Stimulated activated CD4-positive, alpha-beta T cell treated with anti-CD3 and anti-CD28 coated beads, TNF-alpha, amount 100 ng/mL, for 1 hour (primary cell): ENCODE data around the gene UVSSA.

Source experiments
- DNase-seq, 3 donors: peaks; one replicate each; pipeline ENCODE4 v3.0.0-alpha.2; 2020; ENCODE audit warnings: low read depth in 3 of 3, low spot score in 1 of 3

The UVSSA gene, protein sequence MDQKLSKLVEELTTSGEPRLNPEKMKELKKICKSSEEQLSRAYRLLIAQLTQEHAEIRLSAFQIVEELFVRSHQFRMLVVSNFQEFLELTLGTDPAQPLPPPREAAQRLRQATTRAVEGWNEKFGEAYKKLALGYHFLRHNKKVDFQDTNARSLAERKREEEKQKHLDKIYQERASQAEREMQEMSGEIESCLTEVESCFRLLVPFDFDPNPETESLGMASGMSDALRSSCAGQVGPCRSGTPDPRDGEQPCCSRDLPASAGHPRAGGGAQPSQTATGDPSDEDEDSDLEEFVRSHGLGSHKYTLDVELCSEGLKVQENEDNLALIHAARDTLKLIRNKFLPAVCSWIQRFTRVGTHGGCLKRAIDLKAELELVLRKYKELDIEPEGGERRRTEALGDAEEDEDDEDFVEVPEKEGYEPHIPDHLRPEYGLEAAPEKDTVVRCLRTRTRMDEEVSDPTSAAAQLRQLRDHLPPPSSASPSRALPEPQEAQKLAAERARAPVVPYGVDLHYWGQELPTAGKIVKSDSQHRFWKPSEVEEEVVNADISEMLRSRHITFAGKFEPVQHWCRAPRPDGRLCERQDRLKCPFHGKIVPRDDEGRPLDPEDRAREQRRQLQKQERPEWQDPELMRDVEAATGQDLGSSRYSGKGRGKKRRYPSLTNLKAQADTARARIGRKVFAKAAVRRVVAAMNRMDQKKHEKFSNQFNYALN

DNA sequence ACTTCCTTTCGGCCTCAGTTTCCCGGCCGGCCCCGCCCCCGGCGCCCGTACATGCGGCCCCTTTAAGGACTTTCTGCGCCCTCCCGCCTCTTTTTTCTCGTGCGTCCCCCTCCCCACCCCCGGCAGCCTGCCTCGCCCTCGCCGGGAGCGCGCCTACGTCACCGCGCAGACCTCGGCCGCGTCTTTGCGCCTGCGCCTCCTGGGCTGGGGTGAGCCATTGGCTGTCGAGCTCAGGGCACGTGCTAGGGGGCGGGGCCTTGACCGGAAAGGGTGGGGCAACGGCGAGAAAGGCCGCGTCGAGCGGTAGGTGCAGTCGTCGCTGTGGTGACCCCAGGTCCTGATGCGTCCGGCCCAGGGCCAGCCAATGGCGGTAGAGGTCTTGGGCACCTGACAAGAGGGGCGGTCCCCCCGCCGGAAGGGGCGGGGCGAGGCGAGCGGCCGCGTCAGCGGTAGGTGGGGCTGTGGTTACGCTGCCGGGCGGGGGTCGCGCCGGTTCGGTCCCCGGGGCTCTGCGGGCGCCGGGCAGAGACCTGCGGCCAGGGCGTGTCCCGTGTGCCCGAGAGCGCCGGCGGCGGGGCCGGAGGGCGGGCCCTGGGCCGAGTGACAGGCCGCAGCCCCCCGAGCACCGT is at the start of gene UVSSA:
Gene UVSSA, plus strand, starts transcription at position 428 of the 629 bp plus-strand sequence. CDS start 884 bp downstream, outside the sequence.
- peak; percentile 100 for DNase-seq

DNA sequence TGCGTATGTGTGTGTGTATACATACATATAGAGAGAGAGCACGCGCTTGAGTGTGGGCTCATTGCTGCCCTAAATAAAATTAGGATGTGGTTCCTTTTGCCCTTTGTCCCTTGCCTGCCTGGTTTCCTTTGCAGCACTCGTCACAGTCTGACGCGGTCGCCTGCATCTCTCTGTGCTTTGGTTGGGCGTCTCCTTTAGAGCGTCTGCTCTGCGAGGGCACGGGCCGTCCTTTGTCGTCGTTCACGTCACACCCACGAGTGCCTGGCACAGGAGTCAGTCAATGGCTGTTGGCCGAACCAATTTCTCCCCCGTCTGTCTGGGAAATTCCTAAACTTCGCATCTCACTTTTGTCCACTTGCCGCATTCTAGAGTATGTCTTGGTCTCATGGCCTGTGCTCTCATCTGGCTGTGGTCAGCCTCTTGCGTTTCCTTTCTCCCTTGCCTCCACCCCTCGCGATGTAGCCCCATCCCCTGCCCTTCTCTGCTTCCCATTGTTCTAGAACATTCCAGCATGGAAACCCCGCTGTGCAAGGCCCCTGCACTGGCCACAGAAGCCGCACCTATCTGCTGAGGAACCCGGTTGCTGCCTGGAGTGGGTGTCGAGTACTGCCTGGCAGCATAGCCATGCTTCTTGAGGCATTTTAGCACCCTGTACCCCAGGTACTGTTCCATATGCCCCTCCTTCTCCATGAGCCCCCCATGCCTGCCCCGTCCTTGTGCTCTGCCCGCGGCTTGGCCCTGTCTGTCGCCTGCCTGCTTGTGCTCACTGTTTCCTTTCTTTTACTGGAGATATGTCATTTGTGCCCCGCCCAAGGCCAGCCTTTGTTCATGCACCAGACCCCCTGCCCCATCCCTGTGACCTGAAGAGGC is 49.3 kb upstream of the UVSSA start:
- no peak for DNase-seq

DNA sequence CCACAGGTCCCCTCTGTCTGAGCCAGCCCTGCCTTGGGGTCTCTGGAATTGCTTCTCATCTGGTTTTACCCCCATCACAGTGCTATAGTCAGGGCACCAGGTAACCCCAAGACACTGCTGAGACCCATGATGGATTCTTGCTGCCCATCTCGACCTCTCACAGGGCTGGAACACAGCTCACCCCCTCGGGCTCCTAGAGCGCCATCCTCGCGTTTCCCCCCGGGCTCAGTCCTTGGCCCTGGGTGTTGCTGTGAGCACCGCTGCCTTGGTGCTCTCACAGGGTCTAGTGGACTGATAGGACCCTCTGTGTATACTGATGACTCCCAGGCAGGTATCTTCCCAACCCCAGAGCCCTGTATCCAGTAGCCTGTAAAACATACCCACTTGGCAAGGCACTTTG is 48.5 kb upstream of the UVSSA start:
- DNase-seq, result no peak

DNA sequence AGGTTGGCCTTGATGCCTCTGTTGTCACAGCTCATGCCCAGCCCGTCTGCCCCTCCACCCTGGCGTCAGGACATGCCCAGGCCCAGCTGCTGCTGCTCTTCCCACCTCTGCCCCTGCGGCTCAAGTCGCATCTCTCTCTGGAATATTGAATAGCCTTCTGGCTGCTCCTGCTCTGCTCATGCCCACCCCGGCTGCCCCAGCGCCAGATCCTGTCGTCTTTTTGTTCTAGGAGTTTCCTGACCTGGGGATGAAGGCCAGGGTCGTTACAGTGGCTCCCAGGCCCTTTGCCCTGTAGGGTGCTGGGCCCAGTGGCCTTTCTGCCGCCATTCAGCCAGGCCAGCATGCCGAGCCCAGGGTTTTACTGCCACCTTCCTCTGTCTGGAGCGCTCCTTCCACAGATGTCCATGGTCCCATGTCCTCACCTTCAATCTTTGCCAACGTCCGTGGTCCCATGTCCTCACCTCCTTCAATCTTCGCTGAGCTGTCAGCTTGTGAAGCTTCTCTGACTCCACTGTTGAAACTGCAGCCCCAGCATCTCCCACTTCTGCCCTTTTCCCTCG is 47.6 kb upstream of the UVSSA start:
- no peak for DNase-seq

DNA sequence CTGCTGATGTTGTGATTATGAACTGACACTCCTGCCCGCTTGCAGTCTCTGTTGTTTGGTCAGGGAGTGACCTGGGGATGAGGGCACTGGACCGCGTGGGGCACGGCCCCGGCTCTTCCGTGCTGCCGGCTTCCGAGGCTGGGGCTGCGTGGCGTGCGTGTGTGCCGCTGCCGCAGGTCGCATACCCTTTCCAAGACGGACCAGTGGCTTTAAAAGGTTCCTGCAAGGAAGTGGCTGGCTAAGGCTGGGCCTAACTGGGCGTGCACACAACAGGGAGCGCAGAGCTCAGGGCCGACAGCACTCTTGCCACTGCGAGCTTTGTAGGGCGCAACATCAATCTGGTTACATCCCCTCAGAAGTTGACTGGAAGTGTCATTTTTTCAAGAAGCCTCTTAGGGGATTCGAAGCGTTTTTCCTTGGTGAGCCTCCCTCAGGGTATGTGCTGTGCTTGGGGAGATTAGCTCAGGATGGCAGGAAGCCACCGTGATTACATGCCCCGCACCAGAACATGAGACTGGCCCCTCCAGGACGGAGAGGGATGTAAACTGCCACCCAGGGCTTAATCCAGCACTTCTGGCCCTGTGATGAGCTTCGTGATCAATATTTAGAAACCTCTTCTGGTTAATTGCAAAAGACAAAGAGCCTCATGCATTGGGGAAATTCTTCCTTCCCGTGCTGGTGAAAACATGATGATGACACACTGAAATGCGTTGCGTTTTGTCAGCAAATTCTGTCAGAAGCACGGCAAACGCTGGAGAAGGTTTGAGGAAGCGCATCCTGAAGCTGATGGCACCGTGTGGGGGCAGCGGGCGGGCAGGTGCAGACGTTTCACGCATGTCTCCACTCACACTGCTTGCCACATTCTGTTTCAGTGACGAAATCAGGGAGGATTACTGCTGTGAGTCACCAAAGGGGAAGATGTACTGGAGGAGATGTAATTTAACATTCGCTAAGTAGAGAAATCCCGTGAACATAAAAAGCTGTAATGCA is 46.2 kb upstream of the UVSSA start:
- DNase-seq, result no peak

DNA sequence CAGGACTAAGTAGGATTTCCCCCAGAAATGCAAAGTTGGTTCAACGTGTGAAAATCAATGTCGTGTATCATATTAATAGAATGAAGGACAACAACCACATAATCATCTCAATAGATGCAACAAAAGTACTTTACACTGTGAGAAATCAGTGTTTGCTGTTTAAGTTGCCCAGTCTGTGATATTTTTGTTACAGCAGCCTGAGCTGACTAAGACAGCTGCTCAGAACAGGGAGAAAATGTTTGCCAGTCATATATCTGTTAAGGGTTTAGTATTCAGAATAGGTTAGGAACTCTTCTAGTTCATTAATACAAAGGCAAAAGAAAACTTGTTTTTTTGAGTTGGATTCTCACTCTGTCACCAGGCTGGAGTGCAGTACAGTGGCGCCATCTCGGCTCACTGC is 44.8 kb upstream of the UVSSA start:
- no peak for DNase-seq

DNA sequence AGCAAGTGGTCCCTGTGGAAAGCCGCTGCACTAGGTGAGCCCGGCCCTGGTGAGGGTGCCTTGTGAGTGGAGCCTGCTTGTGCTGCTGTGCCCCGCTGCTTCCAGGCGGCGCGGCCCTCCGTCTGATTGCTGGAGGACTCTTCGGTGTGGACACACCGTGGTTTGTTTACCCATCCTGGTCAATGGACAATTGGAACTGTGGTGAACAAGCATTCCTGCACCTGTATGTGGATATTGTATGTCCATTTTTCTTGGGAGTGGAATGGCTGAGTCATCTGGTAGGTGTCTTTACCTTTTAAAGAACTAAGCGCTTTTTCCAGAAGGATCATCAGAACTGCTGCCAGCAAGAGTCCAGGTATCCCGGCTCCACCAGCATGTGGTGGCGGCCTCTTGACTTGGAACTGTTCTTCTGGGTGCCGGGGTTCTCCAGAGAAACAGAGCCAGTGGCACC is 41.7 kb upstream of the UVSSA start:
- no peak for DNase-seq

DNA sequence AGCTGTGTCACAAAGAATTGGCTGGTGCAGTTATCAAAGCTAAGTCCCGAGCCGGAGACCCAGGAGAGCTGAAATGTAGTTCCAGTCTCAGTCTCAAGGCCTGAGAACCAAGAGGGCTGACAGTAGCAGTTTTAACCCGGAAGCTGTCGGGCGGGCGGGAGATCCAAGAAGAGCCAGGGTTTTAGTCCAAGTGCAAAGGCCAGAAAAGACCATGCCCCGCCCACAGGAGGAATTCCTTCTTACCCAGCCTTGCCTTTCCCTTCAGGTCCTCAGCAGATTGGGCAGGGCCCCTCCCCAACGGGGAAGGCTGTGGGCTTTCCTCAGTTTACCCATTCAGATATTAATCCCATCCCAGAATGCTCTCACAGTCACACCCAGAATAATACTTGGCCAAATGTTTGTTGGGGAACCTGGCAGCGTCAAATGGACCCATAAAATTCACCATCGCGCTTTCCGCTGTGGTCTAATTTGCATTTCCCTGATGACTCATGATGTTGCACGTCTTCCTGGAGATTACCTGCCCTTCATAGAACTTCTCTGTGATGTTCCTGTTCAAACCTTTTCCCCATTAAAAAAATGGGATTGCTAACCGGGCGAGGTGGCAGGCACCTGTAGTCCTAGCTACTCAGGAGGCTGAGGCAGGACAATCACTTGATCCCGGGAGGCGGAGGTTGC is 41.1 kb upstream of the UVSSA start:
- no peak for DNase-seq

DNA sequence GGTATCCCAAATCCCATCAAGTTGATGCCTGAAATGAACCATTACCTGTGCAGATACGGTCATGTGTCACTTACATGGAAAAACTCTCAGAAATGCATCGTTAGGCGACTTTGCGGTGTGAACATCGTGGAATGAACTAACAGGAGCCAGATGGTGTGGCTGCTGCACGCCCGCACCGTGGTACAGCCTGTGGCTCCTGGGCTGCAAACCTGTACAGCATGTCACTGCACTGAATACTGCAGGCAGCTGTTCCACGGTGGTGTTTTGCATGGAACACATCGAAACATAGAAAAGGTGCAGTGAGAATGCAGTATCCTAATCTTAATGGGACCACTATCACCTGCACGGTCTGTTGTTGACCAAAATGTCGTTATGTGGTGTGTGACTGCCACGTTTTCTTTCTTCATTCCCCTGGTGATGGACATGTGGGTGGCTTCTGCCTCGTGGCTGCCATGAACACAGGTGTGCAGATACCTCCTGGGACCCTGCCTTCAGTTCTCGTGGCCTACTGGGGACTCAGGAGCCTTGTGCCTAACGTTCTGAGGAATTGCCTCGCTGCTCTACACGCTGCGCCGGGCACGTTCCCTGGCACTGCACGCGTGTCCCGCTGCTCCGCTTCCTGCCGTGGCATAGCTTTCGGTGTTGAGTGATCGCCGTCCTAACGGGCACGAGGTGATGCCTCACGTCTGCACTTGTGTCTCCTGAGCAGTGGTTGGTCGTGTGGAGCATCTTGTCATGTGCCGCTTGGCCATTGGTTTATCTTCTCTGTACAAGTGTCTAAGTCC is 38.9 kb upstream of the UVSSA start:
- no peak for DNase-seq

DNA sequence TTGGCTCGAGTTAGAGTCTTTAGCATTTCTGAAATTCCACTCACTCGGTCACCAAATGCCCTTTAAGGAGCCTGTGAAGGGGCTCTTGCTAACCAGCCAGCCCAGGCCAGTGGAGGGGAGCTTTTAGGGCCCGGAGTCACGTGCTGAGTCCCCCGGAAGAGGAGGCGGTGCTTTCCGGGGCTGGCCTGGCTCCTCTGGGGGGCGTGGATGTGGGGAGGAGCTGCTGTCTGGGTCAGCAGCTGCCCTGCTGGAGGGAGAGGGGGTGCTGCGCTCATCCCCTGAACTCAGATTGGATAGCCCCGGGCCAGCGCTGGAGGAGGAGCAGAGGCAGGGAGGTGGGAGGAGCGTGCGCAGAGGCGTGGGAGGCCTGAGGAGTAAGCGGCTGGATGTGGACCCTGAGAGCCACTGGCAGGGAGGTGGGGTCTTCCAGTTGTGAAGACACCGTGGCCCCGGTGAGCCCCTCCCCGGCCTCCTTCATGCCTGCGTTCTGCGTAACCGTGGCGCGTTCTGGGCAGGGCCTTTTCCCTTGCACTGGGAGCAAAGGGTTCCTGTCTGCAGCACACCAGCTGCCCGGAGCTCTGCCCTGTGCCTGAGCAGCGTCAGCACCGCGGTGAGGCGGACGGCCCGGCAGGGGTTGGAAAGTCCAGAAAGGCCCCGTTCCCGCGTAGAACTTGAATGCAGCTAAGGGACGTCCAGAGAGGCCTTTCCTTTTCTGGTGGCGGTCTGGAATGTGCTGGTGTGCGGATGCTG is 37.6 kb upstream of the UVSSA start:
- peak in 1 of 3 donors; percentile 22 for DNase-seq

DNA sequence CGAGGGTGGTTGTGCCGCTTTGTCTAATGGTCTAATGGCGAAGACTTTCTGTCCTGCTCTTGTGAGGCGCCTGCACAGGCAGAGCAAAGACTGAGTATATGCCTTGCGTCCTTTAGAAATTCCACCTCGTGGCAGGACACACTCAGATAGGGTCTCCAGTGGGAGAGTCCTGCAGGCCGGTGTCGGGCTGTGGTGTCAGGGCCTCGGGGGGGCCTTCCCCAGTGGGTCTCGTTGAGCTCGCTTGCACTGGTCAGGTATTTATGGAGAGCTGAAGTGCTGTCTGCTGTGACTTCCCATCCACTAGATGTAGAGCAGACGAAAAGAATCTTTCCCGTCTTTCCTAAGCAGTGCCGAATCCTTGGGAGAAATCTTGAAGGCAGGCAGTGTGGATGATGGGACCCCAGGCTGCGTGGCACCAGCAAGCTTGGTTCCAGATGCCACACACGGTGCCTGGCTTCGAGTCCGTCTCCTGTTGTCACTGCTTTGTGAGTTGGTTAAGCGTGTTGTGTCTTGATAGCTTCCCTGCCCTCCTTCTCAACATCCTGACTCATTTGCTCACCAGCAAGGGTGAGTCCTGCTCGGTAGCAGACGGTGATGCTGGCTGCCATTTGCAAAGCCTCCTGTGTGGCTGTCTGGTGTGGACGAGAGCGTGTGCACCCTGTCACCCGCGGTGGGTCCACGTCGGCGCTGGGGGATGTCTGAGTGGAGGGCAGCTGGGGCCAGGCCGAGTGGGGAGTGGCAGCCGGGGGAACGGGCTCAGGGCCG is 36.8 kb upstream of the UVSSA start:
- DNase-seq, result no peak

DNA sequence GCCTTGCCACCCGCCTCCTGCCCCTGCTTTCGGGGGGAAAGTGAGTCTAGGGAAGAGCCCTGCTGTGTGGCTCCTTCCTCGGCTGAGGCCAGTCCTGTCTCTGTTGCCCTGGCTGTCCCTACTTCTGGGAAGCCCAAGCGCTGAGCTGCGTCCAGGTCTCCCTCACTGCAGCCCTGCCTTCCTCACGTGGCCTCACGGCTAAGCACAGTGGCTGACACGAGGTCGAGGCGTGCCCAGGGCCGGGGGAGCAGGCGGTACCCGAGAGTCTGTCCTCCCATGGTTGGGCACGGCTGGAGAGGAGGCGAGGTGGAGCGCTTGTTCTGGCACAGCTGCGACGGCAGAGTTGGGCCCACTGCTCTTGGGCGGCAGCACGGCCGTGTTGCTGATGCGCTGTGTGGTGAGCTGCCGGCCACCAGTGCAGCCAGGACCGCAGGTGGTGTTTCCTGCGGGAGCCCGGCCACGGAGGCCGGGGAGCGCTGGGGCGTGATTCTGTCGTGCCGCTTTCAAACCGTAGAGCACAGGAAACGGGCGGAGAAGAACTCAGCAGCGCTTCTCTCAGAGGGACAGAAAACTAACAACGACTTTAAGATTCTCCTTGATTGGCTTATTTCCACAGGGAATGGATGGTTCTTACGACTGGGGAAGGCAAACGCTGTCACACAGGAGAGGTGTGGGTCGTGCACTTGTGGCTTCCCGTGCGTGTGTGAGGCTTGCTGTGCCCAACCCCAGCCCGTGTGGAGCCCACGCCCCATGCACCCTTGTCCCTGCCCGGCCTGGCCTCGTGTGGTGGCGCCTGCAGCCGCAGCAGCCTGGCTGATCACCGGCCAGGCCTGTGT is 36.0 kb upstream of the UVSSA start:
- DNase-seq, result no peak

DNA sequence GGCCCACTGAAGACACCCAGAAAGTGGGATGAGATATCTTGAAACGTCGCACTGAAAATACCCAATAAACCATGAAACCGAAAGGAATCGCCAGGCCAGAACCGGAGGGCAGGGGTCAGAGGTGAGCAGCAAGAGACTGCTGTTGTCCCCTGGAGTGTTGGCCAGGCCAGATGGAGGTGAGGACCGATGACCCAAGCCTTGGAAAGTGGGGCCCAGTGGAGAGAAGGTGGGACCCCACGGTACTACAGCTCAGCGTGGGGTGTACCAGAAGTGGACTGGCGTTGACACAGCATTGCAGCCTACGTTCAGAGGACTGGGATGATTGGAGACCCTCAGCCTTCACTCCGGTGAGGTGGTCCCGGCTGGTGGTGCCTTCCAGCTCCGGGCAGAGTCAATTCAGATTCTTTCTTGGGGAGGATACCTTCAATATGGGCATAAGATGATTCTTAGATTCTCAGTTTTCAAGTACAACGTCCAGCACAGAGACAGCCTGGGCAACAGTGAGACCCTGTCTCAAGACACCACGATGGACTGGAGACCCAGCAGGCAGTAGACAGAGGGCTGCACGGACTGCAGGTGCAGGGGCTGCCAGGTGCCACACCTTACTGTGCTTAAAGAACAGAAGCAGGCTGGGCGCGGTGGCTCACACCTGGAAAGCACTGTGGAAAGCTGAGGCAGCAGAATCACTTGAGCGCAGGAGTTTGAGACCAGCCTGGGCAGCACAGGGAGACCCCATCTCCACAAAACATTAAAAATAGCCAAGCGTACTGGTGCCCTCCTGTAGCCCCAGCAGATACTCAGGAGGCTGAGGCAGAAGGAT is 34.0 kb upstream of the UVSSA start:
- no peak for DNase-seq

DNA sequence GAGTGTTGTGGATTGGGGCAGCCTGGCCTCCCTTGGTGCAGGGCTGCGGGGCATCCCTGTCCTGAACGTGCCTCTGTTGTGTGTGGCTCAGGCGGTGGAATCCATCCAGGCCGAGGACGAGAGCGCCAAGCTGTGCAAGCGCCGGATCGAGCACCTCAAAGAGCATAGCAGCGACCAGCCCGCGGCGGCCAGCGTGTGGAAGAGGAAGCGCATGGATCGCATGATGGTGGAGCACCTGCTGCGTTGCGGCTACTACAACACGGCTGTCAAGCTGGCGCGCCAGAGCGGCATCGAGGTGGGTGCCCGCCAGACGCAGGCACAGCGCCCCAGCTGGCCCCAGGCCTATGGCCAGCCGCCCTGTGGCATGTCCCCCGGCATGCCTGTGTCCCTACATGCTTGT is 31.7 kb upstream of the UVSSA start:
- no peak for DNase-seq
